AG04450 (cell line): ENCODE results near the gene BORCS6. TPM values are rescaled to one million over a fixed set of nuclear protein-coding genes. Genes with fewer than 3 reads are reported as not detected.

Experiments
- CTCF ChIA-PET: fragments of 300-600, 350-600 bp; formaldehyde crosslinking; extraction: SDS; loops from one replicate; lab custom pipeline; 2022; ENCODE audit warnings: antibody characterized with exemption, inconsistent platforms; lab: Charles Lee
- POLR2A ChIA-PET: fragments of 350-600 bp; formaldehyde crosslinking; extraction: SDS; loops from one replicate; lab custom pipeline; 2021; ENCODE audit warnings: antibody characterized with exemption, inconsistent platforms; lab: Yijun Ruan, JAX
- DNase-seq: peaks from one replicate; pipeline ENCODE4 v3.0.0-alpha.2; 2011; ENCODE audit warnings: low read depth, low spot score
- H3K27ac ChIP-seq: one replicate; pipeline ENCODE4 v1.5.1; 2012; ENCODE audit warnings: low read depth, low read length, control low read depth
- H3K27me3 ChIP-seq: one replicate; pipeline ENCODE4 v1.6.0; 2012; ENCODE audit warnings: low read length; ENCODE audit not compliant: control insufficient read depth, insufficient read depth
- H3K4me3 ChIP-seq: 2 replicates; pipeline ENCODE4 v1.5.1; 2011; ENCODE audit warnings: mild to moderate bottlenecking, low read depth, low read length, control low read depth
- H3K9me3 ChIP-seq: 2 replicates; pipeline ENCODE4 v1.5.1; 2012; ENCODE audit warnings: low read length; ENCODE audit not compliant: control insufficient read depth, insufficient read depth
- CTCF ChIP-seq: IDR thresholded peaks from 2 replicates; pipeline ENCODE4 v1.5.1; 2011; ENCODE audit warnings: low read depth, low read length, control low read depth, inconsistent platforms
- polyA plus RNA-seq: library from polyadenylated mRNA; depleted of rRNA; stranded (reverse); fragments of >200 nt; gene quantifications from 2 replicates; pipeline ENCODE4 v1.2.3, GENCODE V29; 2011

Gene BORCS6
- polyA plus RNA-seq, 1 experiment, result 2.3 TPM

- peak overlapping the region; percentile 70 for H3K27ac ChIP-seq
- no peaks in the 10 kb centered on the region for H3K27me3 ChIP-seq
- H3K4me3 ChIP-seq, result peak overlapping the region; percentile 92
- no peak for TF ChIP-seq CTCF
- CTCF ChIA-PET, result interaction anchor here (1.1 to 1.5 kb wide), 2 partner anchors 12 to 32 kb away, joined by 4 to 5 read pairs; partner anchors contain the start of gene ALOXE3
- POLR2A ChIA-PET, result interaction anchor here (0.8 to 2.4 kb wide), 3 partner anchors 10 to 31 kb away, joined by 3 to 18 read pairs (median 4); no protein-coding TSS in a partner anchor
- DNase-seq, result no peak
- H3K9me3 ChIP-seq, result no peaks in the 10 kb centered on the region; the same call in 1 of the 2 replicates
Measured at GRCh38 chr17:8150194-8151119, 39.5 kb downstream of the BORCS6 start.

GRCh38 chr17:8149419-8150193, 40.4 kb downstream of the BORCS6 start:
- H3K27me3 ChIP-seq, result no peaks in the 10 kb centered on the region
- H3K27ac ChIP-seq, result no peak overlapping the region
- H3K9me3 ChIP-seq, result no peaks in the 10 kb centered on the region; the same call in 1 of the 2 replicates
- no peak for TF ChIP-seq CTCF
- no peak overlapping the region for H3K4me3 ChIP-seq
- DNase-seq, result no peak
- ChIA-PET POLR2A (interaction anchor here (2.4 kb wide), 1 partner anchor 9 kb away, joined by 18 read pairs; no protein-coding TSS in a partner anchor), CTCF (interaction anchor here (1.5 kb wide), 1 partner anchor 11 kb away, joined by 4 read pairs; no protein-coding TSS in a partner anchor)

GRCh38 chr17:8148560-8148959, 41.4 kb downstream of the BORCS6 start:
- CTCF ChIA-PET, result no interaction called here
- DNase-seq, result no peak
- Histone ChIP-seq H3K27ac (no peak overlapping the region), H3K9me3 (no peaks in the 10 kb centered on the region; the same call in 1 of the 2 replicates), H3K27me3 (no peaks in the 10 kb centered on the region), H3K4me3 (no peak overlapping the region)
- no peak for TF ChIP-seq CTCF
- POLR2A ChIA-PET, result no interaction called here

GRCh38 chr17:8147805-8148404, 42.1 kb downstream of the BORCS6 start:
- CTCF ChIA-PET, result interaction anchor here (1.1 kb wide), 1 partner anchor 9 kb away, joined by 4 read pairs; no protein-coding TSS in a partner anchor
- POLR2A ChIA-PET, result no interaction called here

More at GRCh38 chr17:8147805-8148404, 42.1 kb downstream of the BORCS6 start:
- no peak for TF ChIP-seq CTCF
- no peak for DNase-seq
- no peaks in the 10 kb centered on the region; the same call in 1 of the 2 replicates for H3K9me3 ChIP-seq
- no peaks in the 10 kb centered on the region for H3K27me3 ChIP-seq
- peak overlapping the region; percentile 21 for H3K27ac ChIP-seq
- no peak overlapping the region for H3K4me3 ChIP-seq
